ENCODE data around the gene TMPRSS11D.

TMPRSS11D gene

DNA sequence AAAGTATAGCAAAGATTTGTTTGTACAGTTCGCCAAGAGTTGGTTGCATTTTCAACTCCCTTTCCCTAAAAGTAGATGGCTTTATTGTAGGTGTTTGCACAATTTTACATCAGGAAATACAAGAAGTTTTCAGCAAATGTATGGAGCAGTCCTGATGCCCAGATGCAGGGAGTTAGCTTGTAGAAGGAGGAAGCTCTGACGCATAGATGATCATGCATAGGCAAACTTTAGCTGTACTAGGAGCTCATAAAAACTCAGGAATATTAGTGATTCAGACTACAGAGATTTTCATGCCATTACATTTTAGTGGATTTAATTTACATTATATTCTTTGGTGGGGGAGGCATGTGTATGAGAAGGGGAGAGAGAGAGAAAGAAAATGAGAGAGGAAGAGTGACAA, 62.9 kb downstream of the TMPRSS11D start:
- H3K4me2 ChIP-seq = no peak overlapping the region
- H3K4me1 ChIP-seq = peaks cover 0 to 16% (median 3%) of the 10 kb centered on the region in 10 experiments; a peak in 8 of 20 replicates
- no peaks in the 10 kb centered on the region for H3K27me3 ChIP-seq
- no peak overlapping the region for H3K9ac ChIP-seq
- H4K20me1 ChIP-seq = no peaks in the 10 kb centered on the region
- no peak overlapping the region for H3K27ac ChIP-seq
- TF ChIP-seq Cebpa-rat (IDR thresholded peaks at IDR 0.05) = no peak
- H3K9me3 ChIP-seq (replicated peaks in 1 of 11) = no peaks in the 10 kb centered on the region
- H3K36me3 ChIP-seq = no peaks in the 10 kb centered on the region
- H3K4me3 ChIP-seq = no peak overlapping the region

- Histone ChIP-seq H3K9ac (no peak overlapping the region), H3K4me1 (no peaks in the 10 kb centered on the region), H3K4me3 (no peak overlapping the region), H3K27me3 (no peaks in the 10 kb centered on the region), H3K9me3 (replicated peaks in 1 of 11) (peaks cover 0 to 8% (median 0%) of the 10 kb centered on the region in 11 experiments; a peak in 5 of 22 replicates), H3K27ac (no peak overlapping the region), H3K4me2 (no peak overlapping the region), H3K36me3 (peaks cover 0 to 4% (median 0%) of the 10 kb centered on the region in 11 experiments; a peak in 1 of 22 replicates), H4K20me1 (no peaks in the 10 kb centered on the region)
- TF ChIP-seq Cebpa-rat (IDR thresholded peaks at IDR 0.05) = no peak
Observed at GRCh38 chr4:67810011-67810410, 73.8 kb downstream of the TMPRSS11D start.

DNA sequence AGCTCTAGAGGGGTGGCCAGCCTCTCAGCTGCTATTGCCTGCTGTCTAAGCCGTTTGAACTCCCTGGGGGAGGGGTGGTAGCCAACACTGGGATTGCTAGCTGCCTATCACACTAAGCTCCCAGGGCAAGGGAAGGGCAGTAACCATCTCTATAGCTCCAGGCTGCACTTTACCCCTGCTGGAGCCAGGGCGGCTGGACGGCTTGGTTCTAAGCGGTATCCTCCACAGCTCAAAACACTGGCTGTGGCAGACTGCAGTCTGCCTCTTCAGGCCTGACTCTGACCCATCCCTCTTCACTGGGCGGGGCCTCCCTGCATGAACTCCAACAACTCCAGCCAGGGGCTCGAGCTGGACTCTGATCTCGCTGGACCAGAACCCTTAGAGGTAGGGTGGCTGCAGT, 74.3 kb downstream of the TMPRSS11D start:
- no peak overlapping the region for H3K4me2 ChIP-seq

DNA sequence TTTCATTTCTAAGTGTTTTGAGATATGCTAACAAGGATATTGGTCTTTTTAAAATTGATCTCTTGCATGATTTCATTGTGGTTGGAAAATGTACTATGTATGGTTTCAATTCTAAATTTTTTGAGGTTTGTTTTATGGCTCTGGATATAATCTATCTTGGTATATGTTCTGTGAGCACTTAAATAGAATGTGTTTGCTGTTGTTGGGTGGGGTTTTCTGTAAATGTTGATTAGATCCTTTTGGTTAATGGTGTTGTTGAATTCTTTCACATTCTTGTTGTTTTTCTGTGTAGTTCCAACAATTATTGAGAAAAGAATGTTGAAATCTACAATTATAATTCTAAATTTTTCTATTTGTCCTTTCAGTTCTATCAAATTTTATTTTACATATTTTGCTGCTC, 87.0 kb downstream of the TMPRSS11D start:
- H4K20me1 ChIP-seq = no peaks in the 10 kb centered on the region
- no peak overlapping the region for H3K4me2 ChIP-seq
- no peaks in the 10 kb centered on the region for H3K4me1 ChIP-seq
- no peak overlapping the region for H3K4me3 ChIP-seq
- no peaks in the 10 kb centered on the region for H3K36me3 ChIP-seq
- no peak overlapping the region for H3K9ac ChIP-seq
- no peaks in the 10 kb centered on the region for H3K9me3 ChIP-seq (replicated peaks in 1 of 11)
- H3K27me3 ChIP-seq = no peaks in the 10 kb centered on the region
- H3K27ac ChIP-seq = no peak overlapping the region
- no peak for TF ChIP-seq Cebpa-rat (IDR thresholded peaks at IDR 0.05)

More for the DNA sequence above, 74.3 kb downstream of the TMPRSS11D start:
- H3K9ac ChIP-seq = no peak overlapping the region
- no peaks in the 10 kb centered on the region for H3K4me1 ChIP-seq
- H3K4me3 ChIP-seq = no peak overlapping the region
- no peaks in the 10 kb centered on the region for H4K20me1 ChIP-seq
- H3K27me3 ChIP-seq = no peaks in the 10 kb centered on the region
- no peak overlapping the region for H3K27ac ChIP-seq
- TF ChIP-seq Cebpa-rat (IDR thresholded peaks at IDR 0.05) = no peak
- H3K36me3 ChIP-seq = peaks cover 0 to 4% (median 0%) of the 10 kb centered on the region in 11 experiments; a peak in 1 of 22 replicates
- H3K9me3 ChIP-seq (replicated peaks in 1 of 11) = peaks cover 0 to 7% (median 0%) of the 10 kb centered on the region in 11 experiments; a peak in 3 of 22 replicates

- TF ChIP-seq Cebpa-rat (IDR thresholded peaks at IDR 0.05) = no peak
- Histone ChIP-seq H3K27ac (no peak overlapping the region), H3K4me3 (no peak overlapping the region), H3K4me2 (no peak overlapping the region), H3K36me3 (no peaks in the 10 kb centered on the region), H4K20me1 (no peaks in the 10 kb centered on the region), H3K9me3 (replicated peaks in 1 of 11) (no peaks in the 10 kb centered on the region), H3K9ac (no peak overlapping the region), H3K4me1 (no peaks in the 10 kb centered on the region), H3K27me3 (no peaks in the 10 kb centered on the region)
Observed at GRCh38 chr4:67790721-67791120, 93.1 kb downstream of the TMPRSS11D start.

GRCh38 chr4:67787311-67787710, 96.5 kb downstream of the TMPRSS11D start:
- Histone ChIP-seq H3K27ac (no peak overlapping the region), H3K4me2 (no peak overlapping the region), H3K4me1 (no peaks in the 10 kb centered on the region), H4K20me1 (no peaks in the 10 kb centered on the region), H3K9me3 (replicated peaks in 1 of 11) (no peaks in the 10 kb centered on the region), H3K36me3 (no peaks in the 10 kb centered on the region), H3K9ac (no peak overlapping the region), H3K27me3 (no peaks in the 10 kb centered on the region), H3K4me3 (no peak overlapping the region)
- no peak for TF ChIP-seq Cebpa-rat (IDR thresholded peaks at IDR 0.05)

DNA sequence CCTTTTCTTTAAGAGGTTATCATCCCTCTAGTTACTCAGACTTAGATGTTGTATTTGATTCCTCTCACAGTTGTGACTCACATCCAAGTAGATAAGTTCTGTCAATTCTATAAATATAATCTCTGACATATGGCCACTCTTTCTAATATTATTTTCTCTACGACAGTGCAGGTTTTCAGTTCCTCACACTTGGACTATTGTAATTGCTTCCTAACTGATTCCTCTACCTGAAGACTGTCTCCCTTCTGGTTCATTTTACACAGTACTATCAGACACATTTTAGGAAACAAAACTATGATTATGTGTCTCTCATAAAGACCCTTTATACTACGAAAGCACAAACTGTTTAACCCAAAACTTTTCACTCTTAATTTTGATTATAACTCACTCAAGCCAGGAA, 98.3 kb downstream of the TMPRSS11D start:
- no peaks in the 10 kb centered on the region for H4K20me1 ChIP-seq
- TF ChIP-seq Cebpa-rat (IDR thresholded peaks at IDR 0.05) = no peak
- H3K9me3 ChIP-seq (replicated peaks in 1 of 11) = no peaks in the 10 kb centered on the region
- no peak overlapping the region for H3K9ac ChIP-seq
- H3K4me3 ChIP-seq = no peak overlapping the region
- no peaks in the 10 kb centered on the region for H3K36me3 ChIP-seq
- no peaks in the 10 kb centered on the region for H3K4me1 ChIP-seq
- H3K27me3 ChIP-seq = no peaks in the 10 kb centered on the region
- no peak overlapping the region for H3K27ac ChIP-seq
- no peak overlapping the region for H3K4me2 ChIP-seq

GRCh38 chr4:67779631-67780030, 104.2 kb downstream of the TMPRSS11D start:
- H3K4me2 ChIP-seq = no peak overlapping the region
- H3K36me3 ChIP-seq = no peaks in the 10 kb centered on the region
- no peaks in the 10 kb centered on the region for H3K4me1 ChIP-seq
- H3K9me3 ChIP-seq (replicated peaks in 1 of 11) = no peaks in the 10 kb centered on the region
- no peaks in the 10 kb centered on the region for H3K27me3 ChIP-seq
- H3K27ac ChIP-seq = no peak overlapping the region
- no peaks in the 10 kb centered on the region for H4K20me1 ChIP-seq
- H3K9ac ChIP-seq = no peak overlapping the region
- no peak overlapping the region for H3K4me3 ChIP-seq
- TF ChIP-seq Cebpa-rat (IDR thresholded peaks at IDR 0.05) = no peak

GRCh38 chr4:67776746-67777145, 107.1 kb downstream of the TMPRSS11D start:
- no peaks in the 10 kb centered on the region for H3K4me1 ChIP-seq
- H3K9ac ChIP-seq = no peak overlapping the region
- no peaks in the 10 kb centered on the region for H4K20me1 ChIP-seq
- no peak overlapping the region for H3K4me3 ChIP-seq
- no peak overlapping the region for H3K27ac ChIP-seq
- H3K27me3 ChIP-seq = no peaks in the 10 kb centered on the region
- no peak for TF ChIP-seq Cebpa-rat (IDR thresholded peaks at IDR 0.05)
- H3K36me3 ChIP-seq = no peaks in the 10 kb centered on the region
- H3K4me2 ChIP-seq = no peak overlapping the region
- no peaks in the 10 kb centered on the region for H3K9me3 ChIP-seq (replicated peaks in 1 of 11)

Measured in BLaER1 treated with 17β-estradiol and CSF1 and Interleukin-3, amounts not matched to agents 10 nM and 100 nM (cell line).